HEK293T (cell line): ENCODE results near the gene SETBP1.

Experiments
- LEF1 ChIP-seq: fragments of 450-650 bp; IDR thresholded peaks from 2 replicates; pipeline ENCODE4 v1.6.1; 2017; ENCODE audit warnings: mild to moderate bottlenecking, borderline replicate concordance
- NFRKB ChIP-seq: fragments of 450-650 bp; IDR thresholded peaks from 2 replicates; pipeline ENCODE4 v1.6.1; 2016; ENCODE audit warnings: mild to moderate bottlenecking, moderate library complexity

GRCh38 chr18:45060102-45060501 is 379.4 kb downstream of the SETBP1 start:
- TF ChIP-seq LEF1, result no peak
- TF ChIP-seq NFRKB, result no peak
